Breast epithelium (tissue), 4 donors: ENCODE measurements around the gene FBLN1. TPM values are rescaled to one million over a fixed set of nuclear protein-coding genes. Genes with fewer than 3 reads are reported as not detected.

Source experiments
- DNase-seq, 2 donors: peaks; one replicate each; pipeline ENCODE4 v3.0.0-alpha.2; 2019; ENCODE audit warnings: low spot score in 2 of 2
- H3K27ac ChIP-seq, 2 donors: fragments of 200-600 bp; sonication (generic) in 1 of 2; one replicate each; pipeline ENCODE4 v1.5.1; 2016 to 2019; ENCODE audit warnings: mild to moderate bottlenecking in 1 of 2
- H3K27me3 ChIP-seq, 2 donors: fragments of 200-600 bp; sonication (generic) in 1 of 2; one replicate each; pipeline versions ENCODE4 v1.5.1 to v1.6.0; 2017 to 2019; ENCODE audit warnings: control low read depth in 1 of 2, mild to moderate bottlenecking in 1 of 2
- H3K36me3 ChIP-seq: fragments of 200-600 bp; one replicate; pipeline ENCODE4 v1.5.1; 2019
- H3K4me1 ChIP-seq, 2 donors: fragments of 200-600 bp; sonication (generic); one replicate each; pipeline ENCODE4 v1.5.1; 2016 to 2019; ENCODE audit warnings: control low read depth in 1 of 2
- H3K4me3 ChIP-seq, 3 donors: fragments of 200-600 bp; sonication (generic); 1 replicate in 2 of 3; 2 replicates in 1 of 3; pipeline ENCODE4 v1.5.1; 2016 to 2019; ENCODE audit warnings: mild to moderate bottlenecking in 3 of 3, moderate library complexity in 2 of 3
- H3K9me3 ChIP-seq, 2 donors: fragments of 200-600 bp; sonication (generic) in 1 of 2; one replicate each; pipeline ENCODE4 v1.5.1; 2016 to 2019; ENCODE audit warnings: control low read depth in 1 of 2
- POLR2A ChIP-seq: fragments of 450-650 bp; IDR thresholded peaks from one replicate; pipeline ENCODE4 v1.6.1; 2016; ENCODE audit warnings: antibody characterized with exemption, mild to moderate bottlenecking, moderate library complexity
- POLR2AphosphoS5 ChIP-seq, 3 donors: sonication (generic); formaldehyde crosslinking; IDR thresholded peaks; one replicate each; pipeline ENCODE4 v1.6.1; 2017; ENCODE audit warnings: antibody characterized with exemption in 3 of 3
- intact Hi-C: fragments of 100-400 bp; cut with DNase I; formaldehyde crosslinking; loops from one replicate; pipeline ENCODE4 v1.15.1; 2023; ENCODE audit warnings: low total_unique reads
- total RNA-seq, 3 donors: library from RNA; depleted of rRNA; stranded (reverse); fragments of >200 nt; gene quantifications; one replicate each; pipeline ENCODE4 v1.1.0, GENCODE V29; 2016
- TF ChIP-seq, protein P1 (sequence below), 3 donors: fragments of 450-650 bp; IDR thresholded peaks; one replicate each; pipeline ENCODE4 v1.5.1; 2016 to 2017; ENCODE audit warnings: antibody characterized with exemption in 3 of 3, mild to moderate bottlenecking in 3 of 3, moderate library complexity in 3 of 3

FBLN1 gene
- total RNA-seq, 3 donors from 2014 or later, result 115 to 293 (median 267) TPM

DNA sequence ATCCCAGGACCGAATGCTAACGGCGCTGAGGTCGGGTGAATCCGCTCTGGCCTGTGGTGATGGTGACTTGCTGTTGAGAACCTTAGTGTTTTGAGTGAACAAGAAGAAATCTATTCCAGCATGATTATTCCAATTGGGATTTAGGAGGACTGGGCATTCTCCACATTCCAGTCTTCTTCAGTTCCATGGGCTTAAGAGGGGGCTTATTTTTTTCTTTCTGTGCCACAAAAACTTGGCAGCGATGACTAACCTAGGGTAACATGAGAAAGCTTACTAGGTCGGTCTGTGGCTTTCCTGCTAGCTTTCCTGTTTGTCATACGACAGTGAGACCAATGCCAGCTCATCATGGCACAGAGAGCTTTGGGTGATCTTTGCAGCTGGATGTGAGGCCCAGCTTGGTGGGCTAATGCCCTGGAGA is 106.1 kb downstream of the FBLN1 start:
- H3K36me3 ChIP-seq, result no peaks in the 10 kb centered on the region
- no peak overlapping the region for H3K27ac ChIP-seq
- DNase-seq, result no peak
- no peaks in the 10 kb centered on the region for H3K9me3 ChIP-seq
- TF ChIP-seq POLR2AphosphoS5 (IDR thresholded peaks at IDR 0.05) (no peak), POLR2A (no peak)
- TF ChIP-seq, protein P1, sequence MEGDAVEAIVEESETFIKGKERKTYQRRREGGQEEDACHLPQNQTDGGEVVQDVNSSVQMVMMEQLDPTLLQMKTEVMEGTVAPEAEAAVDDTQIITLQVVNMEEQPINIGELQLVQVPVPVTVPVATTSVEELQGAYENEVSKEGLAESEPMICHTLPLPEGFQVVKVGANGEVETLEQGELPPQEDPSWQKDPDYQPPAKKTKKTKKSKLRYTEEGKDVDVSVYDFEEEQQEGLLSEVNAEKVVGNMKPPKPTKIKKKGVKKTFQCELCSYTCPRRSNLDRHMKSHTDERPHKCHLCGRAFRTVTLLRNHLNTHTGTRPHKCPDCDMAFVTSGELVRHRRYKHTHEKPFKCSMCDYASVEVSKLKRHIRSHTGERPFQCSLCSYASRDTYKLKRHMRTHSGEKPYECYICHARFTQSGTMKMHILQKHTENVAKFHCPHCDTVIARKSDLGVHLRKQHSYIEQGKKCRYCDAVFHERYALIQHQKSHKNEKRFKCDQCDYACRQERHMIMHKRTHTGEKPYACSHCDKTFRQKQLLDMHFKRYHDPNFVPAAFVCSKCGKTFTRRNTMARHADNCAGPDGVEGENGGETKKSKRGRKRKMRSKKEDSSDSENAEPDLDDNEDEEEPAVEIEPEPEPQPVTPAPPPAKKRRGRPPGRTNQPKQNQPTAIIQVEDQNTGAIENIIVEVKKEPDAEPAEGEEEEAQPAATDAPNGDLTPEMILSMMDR (IDR thresholded peaks at IDR 0.05), result no peak
- no peaks in the 10 kb centered on the region for H3K27me3 ChIP-seq
- intact Hi-C loops, result no loop called here
- no peak overlapping the region for H3K4me3 ChIP-seq
- no peaks in the 10 kb centered on the region for H3K4me1 ChIP-seq

DNA sequence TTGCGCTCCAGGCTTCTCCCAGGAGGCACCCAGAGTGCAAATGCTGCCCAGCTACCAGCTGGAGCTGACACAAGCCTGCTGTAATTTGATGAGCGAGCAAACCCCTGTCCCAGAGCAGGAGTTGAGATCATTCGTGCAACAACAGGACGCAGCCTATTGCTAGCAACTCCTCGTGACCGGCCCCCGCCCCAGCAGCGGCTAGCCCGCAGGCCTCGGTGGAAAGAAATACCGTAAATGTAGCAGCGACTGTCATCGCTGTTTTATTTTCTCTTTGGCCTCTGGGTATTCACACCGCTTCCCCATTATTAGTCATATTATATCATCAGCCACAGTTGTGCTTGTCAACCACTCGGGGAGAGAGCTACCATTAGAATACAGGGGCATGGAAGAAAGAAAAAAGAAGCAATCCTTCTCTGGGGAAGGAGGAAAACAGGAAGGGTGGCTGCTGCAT is 109.8 kb downstream of the FBLN1 start:
- no peaks in the 10 kb centered on the region for H3K36me3 ChIP-seq
- H3K4me1 ChIP-seq, result no peaks in the 10 kb centered on the region
- no peaks in the 10 kb centered on the region for H3K27me3 ChIP-seq
- no peaks in the 10 kb centered on the region for H3K9me3 ChIP-seq
- H3K4me3 ChIP-seq, result peak overlapping the region; percentile 1 to 51 (median 36)
- H3K27ac ChIP-seq, result peak overlapping the region; percentile 63 to 84
- TF ChIP-seq POLR2A (no peak), POLR2AphosphoS5 (IDR thresholded peaks at IDR 0.05) (peak in 1 of 3 donors; percentile 72)
- DNase-seq, result peak in 1 of 2 donors; percentile 46
- intact Hi-C loops, result no loop called here

DNA sequence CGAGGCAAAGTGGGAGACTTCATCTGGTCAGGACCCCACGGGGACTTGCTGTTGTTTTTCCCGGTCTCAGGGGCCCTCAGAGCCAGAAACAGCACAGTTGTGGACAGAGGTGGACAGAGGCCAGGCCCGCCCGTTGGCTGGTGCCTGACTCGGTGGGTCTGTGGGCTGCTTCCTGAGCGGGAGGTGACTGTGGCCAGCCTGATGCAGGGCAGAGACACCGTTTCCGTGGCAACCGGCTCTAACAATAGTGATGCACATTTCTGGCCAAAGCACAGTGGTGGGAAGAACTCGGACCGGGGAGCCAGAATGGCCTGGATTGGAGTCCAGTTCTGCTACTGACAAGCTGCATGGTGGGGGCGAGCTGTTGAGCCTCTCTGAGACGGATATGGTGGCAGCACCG is 110.3 kb downstream of the FBLN1 start:
- H3K36me3 ChIP-seq, result no peaks in the 10 kb centered on the region
- H3K4me1 ChIP-seq, result no peaks in the 10 kb centered on the region
- no peak for DNase-seq
- no peaks in the 10 kb centered on the region for H3K9me3 ChIP-seq
- TF ChIP-seq POLR2AphosphoS5 (IDR thresholded peaks at IDR 0.05), result no peak
- intact Hi-C loops, result no loop called here
- no peaks in the 10 kb centered on the region for H3K27me3 ChIP-seq
- peak overlapping the region; percentile 63 to 84 for H3K27ac ChIP-seq
- H3K4me3 ChIP-seq, result peak overlapping the region; percentile 1 to 51 (median 36)

DNA sequence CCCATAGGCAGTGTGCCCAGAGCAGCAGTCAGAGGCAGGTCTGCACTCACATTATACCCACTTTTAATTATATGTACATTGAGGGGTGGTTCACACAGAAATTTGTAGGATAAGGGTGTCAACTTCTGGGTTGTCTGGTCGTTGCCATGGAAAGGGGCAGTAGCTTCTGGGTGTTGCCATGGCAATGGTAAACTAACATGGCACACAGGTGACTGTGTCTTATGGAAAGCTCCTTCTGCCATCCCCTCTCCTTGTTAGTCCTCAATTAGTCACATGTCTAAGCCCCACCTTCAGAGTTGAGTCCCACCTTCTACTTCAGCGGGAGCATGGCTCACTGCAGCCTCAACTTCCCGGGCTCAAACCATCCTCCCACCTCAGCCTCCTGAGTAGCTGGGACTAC is 112.7 kb downstream of the FBLN1 start:
- no peak overlapping the region for H3K27ac ChIP-seq
- intact Hi-C loops, result no loop called here
- no peaks in the 10 kb centered on the region for H3K36me3 ChIP-seq
- no peaks in the 10 kb centered on the region for H3K27me3 ChIP-seq
- no peaks in the 10 kb centered on the region for H3K4me1 ChIP-seq
- TF ChIP-seq POLR2A, result no peak
- TF ChIP-seq, protein P1 (IDR thresholded peaks at IDR 0.05), result no peak
- TF ChIP-seq POLR2AphosphoS5 (IDR thresholded peaks at IDR 0.05), result no peak
- DNase-seq, result no peak
- no peak overlapping the region for H3K4me3 ChIP-seq
- H3K9me3 ChIP-seq, result no peaks in the 10 kb centered on the region

DNA sequence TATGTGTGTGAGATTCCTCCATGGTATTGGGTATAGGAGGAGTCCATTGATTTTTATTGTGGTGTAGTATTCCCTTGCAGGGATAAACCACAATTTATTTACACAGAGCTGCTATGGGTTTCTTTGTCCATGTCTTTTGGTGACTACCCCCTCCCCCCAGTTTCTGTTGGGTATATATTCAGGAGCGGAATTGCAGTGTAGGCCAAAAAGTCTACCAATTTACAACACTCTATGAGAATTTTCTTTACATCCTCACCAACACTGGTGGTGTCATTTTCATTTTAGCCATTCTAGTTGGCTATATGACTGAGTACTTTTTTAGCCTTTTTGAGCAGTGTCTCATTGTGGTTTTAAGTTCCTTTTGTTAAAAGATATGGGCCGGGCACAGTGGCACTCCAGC is 113.7 kb downstream of the FBLN1 start:
- Histone ChIP-seq H3K27me3 (no peaks in the 10 kb centered on the region), H3K36me3 (no peaks in the 10 kb centered on the region), H3K9me3 (no peaks in the 10 kb centered on the region), H3K27ac (no peak overlapping the region), H3K4me1 (no peaks in the 10 kb centered on the region), H3K4me3 (no peak overlapping the region)
- intact Hi-C loops, result no loop called here
- TF ChIP-seq POLR2AphosphoS5 (IDR thresholded peaks at IDR 0.05), result no peak
- TF ChIP-seq POLR2A, result no peak
- TF ChIP-seq, protein P1 (IDR thresholded peaks at IDR 0.05), result no peak
- no peak for DNase-seq

DNA sequence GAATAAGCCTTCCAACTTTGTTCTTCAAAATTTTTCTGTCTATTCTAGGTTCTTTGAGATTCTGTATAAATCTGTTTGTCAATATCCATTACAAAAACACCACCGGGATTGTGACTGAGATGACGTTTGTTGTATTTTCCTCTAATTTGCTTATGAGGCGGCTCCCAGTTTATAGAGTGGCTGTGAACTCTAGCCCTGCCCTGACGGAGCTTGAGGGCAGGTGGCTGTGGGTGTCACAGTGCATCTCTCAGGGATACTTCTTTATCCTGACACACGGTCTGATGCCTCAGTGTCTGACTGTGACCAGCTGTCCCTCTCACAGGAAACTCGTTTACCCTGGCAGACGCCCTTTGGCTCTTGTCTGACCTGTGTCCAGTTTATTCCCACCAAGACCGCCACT is 115.3 kb downstream of the FBLN1 start:
- Histone ChIP-seq H3K4me3 (no peak overlapping the region), H3K27me3 (no peaks in the 10 kb centered on the region), H3K27ac (no peak overlapping the region), H3K9me3 (no peaks in the 10 kb centered on the region), H3K4me1 (no peaks in the 10 kb centered on the region), H3K36me3 (no peaks in the 10 kb centered on the region)
- TF ChIP-seq POLR2A (no peak), POLR2AphosphoS5 (IDR thresholded peaks at IDR 0.05) (no peak)
- TF ChIP-seq, protein P1 (IDR thresholded peaks at IDR 0.05), result no peak
- DNase-seq, result no peak
- intact Hi-C loops, result no loop called here
